Measurements from ENCODE around the gene ATOH7.
"Not testable (repeated sequence)": the region's sequence is repeated elsewhere in the genome, so short reads cannot be mapped to it uniquely, and the experiment has no call there.

- TF ChIP-seq CTCF (IDR thresholded peaks at IDR 0.05; ENCODE audit: low read length); EZH2 (IDR thresholded peaks at IDR 0.05; ENCODE audit: borderline replicate concordance, low read length): not testable (repeated sequence)
Measured at GRCh38 chr10:68246397-68246796, 14.5 kb upstream of the ATOH7 start.

All from OCI-LY1 (cell line).